NCI-H446 treated with DMSO at 0.1 percent for 48 hours (cell line): ENCODE results near the gene ARHGAP40.

Experiments
- DNase-seq: peaks from one replicate; lab custom pipeline; 2025; lab: John Stamatoyannopoulos, UW

ARHGAP40 gene

GRCh38 chr20:38601216-38602184, at the start of gene ARHGAP40:
TSS of gene ARHGAP40 (plus strand) at chr20:38601809.
- no peak for DNase-seq

GRCh38 chr20:38554986-38555385, 46.6 kb upstream of the ARHGAP40 start:
- no peak for DNase-seq

GRCh38 chr20:38555395-38555794, 46.2 kb upstream of the ARHGAP40 start:
- DNase-seq = no peak

- DNase-seq = no peak
Measured at GRCh38 chr20:38557174-38557573, 44.4 kb upstream of the ARHGAP40 start.

- DNase-seq = no peak
Measured at GRCh38 chr20:38558596-38559360, 42.8 kb upstream of the ARHGAP40 start.

- DNase-seq = no peak
Measured at GRCh38 chr20:38559764-38560163, 41.8 kb upstream of the ARHGAP40 start.

- DNase-seq = no peak
Measured at GRCh38 chr20:38563802-38564431, 37.7 kb upstream of the ARHGAP40 start.

- DNase-seq = no peak
Measured at GRCh38 chr20:38564680-38565079, 36.9 kb upstream of the ARHGAP40 start.

GRCh38 chr20:38566036-38566598, 35.5 kb upstream of the ARHGAP40 start:
- no peak for DNase-seq

- DNase-seq = no peak
Measured at GRCh38 chr20:38569747-38570525, 31.7 kb upstream of the ARHGAP40 start.

GRCh38 chr20:38573413-38573812, 28.2 kb upstream of the ARHGAP40 start:
- no peak for DNase-seq

- no peak for DNase-seq
Measured at GRCh38 chr20:38579219-38579910, 22.2 kb upstream of the ARHGAP40 start.

GRCh38 chr20:38579921-38580320, 21.7 kb upstream of the ARHGAP40 start:
- DNase-seq = no peak

GRCh38 chr20:38581013-38581412, 20.6 kb upstream of the ARHGAP40 start, which contains the start of gene ADIG:
TSS of gene ADIG (plus strand) at chr20:38581197. CDS start at chr20:38581251, 54 bp downstream.
- no peak for DNase-seq

- no peak for DNase-seq
Measured at GRCh38 chr20:38581830-38582358, 19.7 kb upstream of the ARHGAP40 start.

- no peak for DNase-seq
Measured at GRCh38 chr20:38583306-38583705, 18.3 kb upstream of the ARHGAP40 start.

- no peak for DNase-seq
Measured at GRCh38 chr20:38584099-38584763, 17.4 kb upstream of the ARHGAP40 start.

GRCh38 chr20:38585404-38586180, 16.0 kb upstream of the ARHGAP40 start:
- DNase-seq = no peak

GRCh38 chr20:38586181-38586525, 15.5 kb upstream of the ARHGAP40 start:
- no peak for DNase-seq
